Choroid plexus epithelial cell (primary cell): ENCODE measurements around the gene UPP2.

Experiments
- DNase-seq: peaks from one replicate; pipeline ENCODE4 v3.0.0-alpha.2; 2010; ENCODE audit warnings: low read depth
- H3K4me3 ChIP-seq: 2 replicates; pipeline ENCODE4 v1.5.1; 2011; ENCODE audit warnings: low read depth, mild to moderate bottlenecking, control low read depth, low read length, moderate library complexity
- TF ChIP-seq, protein P1 (sequence below): conservative IDR thresholded peaks from 2 replicates; pipeline ENCODE4 v1.5.1; 2011; ENCODE audit warnings: low read depth, mild to moderate bottlenecking, control low read depth, inconsistent platforms, low read length, moderate library complexity

UPP2 gene

DNA sequence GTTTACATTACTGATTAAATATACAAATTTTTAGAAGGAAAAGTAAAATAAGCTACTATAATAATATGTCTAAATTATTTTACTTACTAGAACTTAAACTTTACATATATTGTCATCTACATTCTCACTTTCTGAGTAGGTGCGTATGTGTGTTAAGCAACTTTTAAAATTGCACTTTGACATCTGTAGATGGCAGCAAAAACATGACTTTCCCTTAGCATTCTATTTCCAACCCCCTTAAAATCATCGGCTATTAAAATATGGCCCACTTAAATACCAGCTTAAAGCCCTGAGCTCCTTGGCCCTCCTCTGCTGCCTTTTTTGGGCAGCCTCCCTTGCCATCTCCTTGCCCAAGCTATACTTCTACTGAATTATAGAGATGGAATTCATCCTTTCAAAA, 78.0 kb downstream of the UPP2 start:
- TF ChIP-seq, protein P1, sequence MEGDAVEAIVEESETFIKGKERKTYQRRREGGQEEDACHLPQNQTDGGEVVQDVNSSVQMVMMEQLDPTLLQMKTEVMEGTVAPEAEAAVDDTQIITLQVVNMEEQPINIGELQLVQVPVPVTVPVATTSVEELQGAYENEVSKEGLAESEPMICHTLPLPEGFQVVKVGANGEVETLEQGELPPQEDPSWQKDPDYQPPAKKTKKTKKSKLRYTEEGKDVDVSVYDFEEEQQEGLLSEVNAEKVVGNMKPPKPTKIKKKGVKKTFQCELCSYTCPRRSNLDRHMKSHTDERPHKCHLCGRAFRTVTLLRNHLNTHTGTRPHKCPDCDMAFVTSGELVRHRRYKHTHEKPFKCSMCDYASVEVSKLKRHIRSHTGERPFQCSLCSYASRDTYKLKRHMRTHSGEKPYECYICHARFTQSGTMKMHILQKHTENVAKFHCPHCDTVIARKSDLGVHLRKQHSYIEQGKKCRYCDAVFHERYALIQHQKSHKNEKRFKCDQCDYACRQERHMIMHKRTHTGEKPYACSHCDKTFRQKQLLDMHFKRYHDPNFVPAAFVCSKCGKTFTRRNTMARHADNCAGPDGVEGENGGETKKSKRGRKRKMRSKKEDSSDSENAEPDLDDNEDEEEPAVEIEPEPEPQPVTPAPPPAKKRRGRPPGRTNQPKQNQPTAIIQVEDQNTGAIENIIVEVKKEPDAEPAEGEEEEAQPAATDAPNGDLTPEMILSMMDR = peak; percentile 54
- H3K4me3 ChIP-seq = no peak overlapping the region
- peak; percentile 72 for DNase-seq

DNA sequence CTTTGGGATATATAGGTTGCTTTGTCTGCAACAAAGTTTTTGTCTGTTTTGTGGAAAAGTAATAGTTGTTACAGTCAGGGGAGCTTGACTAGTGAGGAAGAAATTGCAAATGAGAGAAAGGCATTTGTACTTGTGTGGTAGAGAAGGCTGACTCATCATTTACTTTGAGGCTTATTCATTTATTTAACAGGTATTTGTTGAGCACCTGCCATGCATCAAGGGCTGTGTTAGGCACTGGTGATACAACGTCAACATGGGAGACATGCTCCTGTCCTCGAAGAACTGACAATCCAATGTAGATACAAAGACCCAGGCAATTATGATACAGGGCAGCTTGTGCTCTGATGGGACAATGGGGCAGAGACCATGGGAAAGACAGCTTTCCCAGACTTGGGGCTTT, 79.5 kb downstream of the UPP2 start:
- TF ChIP-seq, protein P1 = no peak
- DNase-seq = no peak
- no peak overlapping the region for H3K4me3 ChIP-seq

DNA sequence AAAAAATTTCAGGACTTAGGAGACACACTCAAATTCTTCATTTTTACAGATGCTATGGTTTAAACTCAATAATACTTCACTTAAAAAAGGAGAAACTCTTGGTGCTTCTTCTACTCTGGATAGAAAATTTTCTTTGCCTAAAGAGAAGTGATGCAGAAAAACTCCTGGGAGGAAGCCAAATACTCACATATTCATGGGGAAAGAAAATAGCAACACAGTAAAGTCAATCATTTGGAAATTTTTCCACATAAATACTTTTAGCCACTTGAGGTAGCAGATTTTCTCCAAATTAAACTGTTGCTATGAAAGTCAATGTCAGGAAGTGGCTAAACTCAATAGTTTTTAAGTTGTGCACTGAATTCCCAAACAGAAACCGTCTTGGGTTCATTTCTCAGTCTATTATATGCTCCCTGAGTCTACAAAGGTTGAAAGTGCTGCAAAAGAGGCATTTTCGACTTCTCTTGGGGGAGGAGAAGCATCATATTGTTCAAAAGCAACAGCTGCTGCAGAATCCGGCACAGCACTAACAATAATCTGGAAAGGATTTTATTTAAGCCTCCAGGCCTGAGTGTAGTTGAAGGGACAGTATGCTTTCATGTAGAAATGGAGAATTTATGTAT, 81.1 kb downstream of the UPP2 start:
- TF ChIP-seq, protein P1 = no peak
- H3K4me3 ChIP-seq = no peak overlapping the region
- DNase-seq = no peak

DNA sequence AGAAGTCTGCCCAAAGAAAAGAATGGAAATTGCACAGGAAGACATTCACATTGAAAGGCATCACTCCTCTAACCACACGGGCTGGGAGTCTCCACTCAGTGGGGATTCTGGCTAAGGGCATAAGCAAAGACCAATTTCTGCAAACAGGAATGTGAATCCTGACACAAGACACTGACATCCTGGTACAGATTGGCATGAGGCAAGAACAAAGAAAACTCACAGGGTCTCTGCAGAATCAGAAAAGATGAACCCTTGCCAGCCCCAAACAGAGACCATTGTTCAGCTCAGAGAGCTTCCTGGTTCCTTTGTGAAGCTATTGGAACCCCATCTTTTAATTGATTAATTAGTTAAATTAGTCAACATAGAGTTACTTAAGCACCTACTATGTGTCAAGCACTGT, 82.3 kb downstream of the UPP2 start:
- no peak for DNase-seq
- TF ChIP-seq, protein P1 = no peak

DNA sequence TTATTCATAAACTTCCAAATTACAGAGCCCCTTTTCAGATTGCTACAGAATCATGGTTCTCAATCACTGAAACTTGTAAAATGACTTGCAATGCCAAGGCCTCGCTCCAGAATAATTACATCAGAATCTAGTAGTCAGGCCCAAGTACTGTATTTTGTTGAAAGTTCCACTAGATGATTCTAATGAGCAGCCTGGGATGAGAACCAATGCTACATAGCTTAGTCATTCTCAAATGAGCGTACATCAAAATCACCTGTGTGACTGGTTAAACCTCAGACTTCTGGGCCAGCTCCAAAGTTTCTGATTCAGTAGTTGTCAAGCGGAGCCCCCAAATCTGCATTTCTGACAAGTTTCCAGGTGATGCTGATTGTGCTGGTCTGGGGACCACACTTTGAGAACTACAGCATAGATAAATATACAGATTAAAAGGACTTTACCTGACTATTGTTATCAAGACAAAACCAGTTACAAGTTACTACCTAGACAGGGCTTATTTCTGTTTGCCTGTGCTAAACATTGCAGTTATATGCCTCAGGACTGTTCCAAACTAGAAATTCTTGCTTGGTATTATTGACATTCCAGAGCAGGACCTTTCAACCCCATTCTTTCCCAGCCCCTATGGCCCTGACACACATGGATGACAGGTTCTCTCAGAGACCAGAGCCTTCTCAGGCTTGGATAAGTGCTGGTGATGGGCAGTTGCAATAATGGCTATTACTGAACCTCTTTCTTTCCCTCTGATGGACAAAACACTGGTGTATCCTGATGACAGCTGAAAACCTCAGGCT, 83.1 kb downstream of the UPP2 start:
- TF ChIP-seq, protein P1 = no peak
- no peak overlapping the region for H3K4me3 ChIP-seq
- peak; percentile 28 for DNase-seq

More for the DNA sequence above, 82.3 kb downstream of the UPP2 start:
- H3K4me3 ChIP-seq = no peak overlapping the region
